Nucleus accumbens (tissue), 56 donors: ENCODE results near the gene TEX19.
"Not testable (repeated sequence)": the region's sequence is repeated elsewhere in the genome, so short reads cannot be mapped to it uniquely, and the experiment has no call there.

Source experiments
- DNase-seq, 56 donors: peaks; one replicate each; lab custom pipeline; 2025; lab: John Stamatoyannopoulos, UW

TEX19 gene

GRCh38 chr17:82333279-82334171 is 25.5 kb upstream of the TEX19 start, which contains the start of gene SECTM1:
SECTM1 (minus strand) TSS chr17:82333766; CDS start chr17:82327240, 6,526 bp downstream.
- peak in 2 of 56 donors; percentile 10 to 15 for DNase-seq

- no peak for DNase-seq
Observed at GRCh38 chr17:82334204-82334621, 24.8 kb upstream of the TEX19 start.

GRCh38 chr17:82334622-82335394 is 24.2 kb upstream of the TEX19 start:
- DNase-seq: no peak

- peak in 23 of 56 donors; percentile 7 to 71 (median 34) for DNase-seq
Observed at GRCh38 chr17:82338858-82339633, 20.0 kb upstream of the TEX19 start.

GRCh38 chr17:82339634-82340580 is 19.1 kb upstream of the TEX19 start:
- DNase-seq: no peak

- no peak for DNase-seq
Observed at GRCh38 chr17:82342361-82343079, 16.5 kb upstream of the TEX19 start.

GRCh38 chr17:82343560-82343959 is 15.5 kb upstream of the TEX19 start:
- no peak for DNase-seq

- no peak for DNase-seq
Observed at GRCh38 chr17:82344175-82344907, 14.7 kb upstream of the TEX19 start.

- no peak for DNase-seq
Observed at GRCh38 chr17:82345151-82345976, 13.7 kb upstream of the TEX19 start.

- no peak for DNase-seq
Observed at GRCh38 chr17:82346342-82347300, 12.4 kb upstream of the TEX19 start.

GRCh38 chr17:82347994-82348393 is 11.1 kb upstream of the TEX19 start:
- DNase-seq: not testable (repeated sequence)

GRCh38 chr17:82348434-82348833 is 10.6 kb upstream of the TEX19 start:
- DNase-seq: no peak

GRCh38 chr17:82348866-82349265 is 10.2 kb upstream of the TEX19 start:
- no peak for DNase-seq

GRCh38 chr17:82349287-82349701 is 9.8 kb upstream of the TEX19 start:
- no peak for DNase-seq

- DNase-seq: no peak
Observed at GRCh38 chr17:82350182-82351030, 8.6 kb upstream of the TEX19 start.
